Activated B cell treated with CpG ODN at 0.5 μM for 24 hours (primary cell): ENCODE data around the gene UTS2B. TPM values are rescaled to one million over a fixed set of nuclear protein-coding genes. Genes with fewer than 3 reads are reported as not detected.

Experiments used
- ATAC-seq: fragments of 200-7000 bp; cut with Tn5 transposase; one replicate; pipeline ENCODE4 v1.10.0; 2021; ENCODE audit warnings: low read depth, mild to moderate bottlenecking, moderate library complexity
- CTCF ChIA-PET: fragments of 350-600 bp; sonication (Branson Sonifier 250); formaldehyde crosslinking; loops from one replicate; lab custom pipeline; 2021; ENCODE audit warnings: antibody characterized with exemption; lab: Charles Lee
- POLR2A ChIA-PET: fragments of 350-600 bp; sonication (Branson Sonifier 250); formaldehyde crosslinking; loops from one replicate; lab custom pipeline; 2021; ENCODE audit warnings: antibody characterized with exemption; lab: Charles Lee
- DNase-seq: peaks from one replicate; pipeline ENCODE4 v3.0.0; 2022
- H3K27ac Mint-ChIP-seq: one replicate; pipeline ENCODE4 v1.8.0; 2020; ENCODE audit warnings: mixed read lengths
- H3K27me3 Mint-ChIP-seq: one replicate; pipeline ENCODE4 v1.8.0; 2021; ENCODE audit warnings: mixed read lengths
- H3K36me3 Mint-ChIP-seq: one replicate; pipeline ENCODE4 v1.8.0; 2021; ENCODE audit warnings: low read depth, mixed read lengths
- H3K4me1 Mint-ChIP-seq: one replicate; pipeline ENCODE4 v1.8.0; 2021; ENCODE audit warnings: mixed read lengths
- H3K4me3 Mint-ChIP-seq: one replicate; pipeline ENCODE4 v1.8.0; 2020; ENCODE audit warnings: mild to moderate bottlenecking, mixed read lengths
- H3K9me3 Mint-ChIP-seq: one replicate; pipeline ENCODE4 v1.8.0; 2020; ENCODE audit warnings: mixed read lengths
- intact Hi-C: fragments of 100-400 bp; cut with micrococcal nuclease; formaldehyde crosslinking; loops from one replicate; pipeline ENCODE4 v1.15.1; 2024
- total RNA-seq: library from RNA; stranded (reverse); gene quantifications from 2 replicates; pipeline ENCODE4 v1.2.3, GENCODE V29; 2022
- TF ChIP-seq, protein P1 (sequence below): fragments of 200-600 bp; IDR thresholded peaks from one replicate; pipeline ENCODE4 v1.8.0; 2022; ENCODE audit warnings: antibody characterized with exemption, mild to moderate bottlenecking

Gene UTS2B
- total RNA-seq, 1 donor from 2014 or later, result 2.1 TPM

GRCh38 chr3:191347228-191347627, 16.9 kb upstream of the UTS2B start:
- CTCF ChIA-PET, result no interaction called here
- Mint-ChIP-seq H3K4me3 (no peak overlapping the region), H3K9me3 (no peaks in the 10 kb centered on the region), H3K27ac (no peak overlapping the region), H3K27me3 (no peaks in the 10 kb centered on the region), H3K36me3 (peaks cover 7% of the 10 kb centered on the region), H3K4me1 (peaks cover 71% of the 10 kb centered on the region)
- POLR2A ChIA-PET, result interaction anchor here (0.6 kb wide), 1 partner anchor 103 kb away, joined by 4 read pairs; no protein-coding TSS in a partner anchor
- no peak for DNase-seq
- intact Hi-C loops, result no loop called here
- ATAC-seq, result no peak
- TF ChIP-seq, protein P1, sequence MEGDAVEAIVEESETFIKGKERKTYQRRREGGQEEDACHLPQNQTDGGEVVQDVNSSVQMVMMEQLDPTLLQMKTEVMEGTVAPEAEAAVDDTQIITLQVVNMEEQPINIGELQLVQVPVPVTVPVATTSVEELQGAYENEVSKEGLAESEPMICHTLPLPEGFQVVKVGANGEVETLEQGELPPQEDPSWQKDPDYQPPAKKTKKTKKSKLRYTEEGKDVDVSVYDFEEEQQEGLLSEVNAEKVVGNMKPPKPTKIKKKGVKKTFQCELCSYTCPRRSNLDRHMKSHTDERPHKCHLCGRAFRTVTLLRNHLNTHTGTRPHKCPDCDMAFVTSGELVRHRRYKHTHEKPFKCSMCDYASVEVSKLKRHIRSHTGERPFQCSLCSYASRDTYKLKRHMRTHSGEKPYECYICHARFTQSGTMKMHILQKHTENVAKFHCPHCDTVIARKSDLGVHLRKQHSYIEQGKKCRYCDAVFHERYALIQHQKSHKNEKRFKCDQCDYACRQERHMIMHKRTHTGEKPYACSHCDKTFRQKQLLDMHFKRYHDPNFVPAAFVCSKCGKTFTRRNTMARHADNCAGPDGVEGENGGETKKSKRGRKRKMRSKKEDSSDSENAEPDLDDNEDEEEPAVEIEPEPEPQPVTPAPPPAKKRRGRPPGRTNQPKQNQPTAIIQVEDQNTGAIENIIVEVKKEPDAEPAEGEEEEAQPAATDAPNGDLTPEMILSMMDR, result no peak

GRCh38 chr3:191345334-191345733, 15.0 kb upstream of the UTS2B start:
- DNase-seq (no peak), ATAC-seq (no peak)
- Mint-ChIP-seq H3K36me3 (peaks cover 17% of the 10 kb centered on the region), H3K27ac (no peak overlapping the region), H3K4me3 (no peak overlapping the region), H3K27me3 (no peaks in the 10 kb centered on the region), H3K4me1 (peaks cover 88% of the 10 kb centered on the region), H3K9me3 (no peaks in the 10 kb centered on the region)
- POLR2A ChIA-PET, result interaction anchor here (1.1 kb wide), 1 partner anchor 14 kb away, joined by 3 read pairs; no protein-coding TSS in a partner anchor
- TF ChIP-seq, protein P1, result no peak
- CTCF ChIA-PET, result no interaction called here
- intact Hi-C loops, result no loop called here

- intact Hi-C loops, result loop anchor here (2.0 kb wide), 1 partner anchor 15 kb away; no protein-coding TSS in a partner anchor
- TF ChIP-seq, protein P1, result no peak
- H3K9me3 Mint-ChIP-seq, result no peaks in the 10 kb centered on the region
- H3K4me1 Mint-ChIP-seq, result peaks cover 93% of the 10 kb centered on the region
- H3K27me3 Mint-ChIP-seq, result no peaks in the 10 kb centered on the region
- ATAC-seq (no peak), DNase-seq (no peak)
- H3K27ac Mint-ChIP-seq, result no peak overlapping the region
- ChIA-PET CTCF (no interaction called here), POLR2A (no interaction called here)
- H3K4me3 Mint-ChIP-seq, result no peak overlapping the region
- peaks cover 17% of the 10 kb centered on the region for H3K36me3 Mint-ChIP-seq
These were observed 13.6 kb upstream of the UTS2B start for GRCh38 chr3:191343913-191344312.

DNA sequence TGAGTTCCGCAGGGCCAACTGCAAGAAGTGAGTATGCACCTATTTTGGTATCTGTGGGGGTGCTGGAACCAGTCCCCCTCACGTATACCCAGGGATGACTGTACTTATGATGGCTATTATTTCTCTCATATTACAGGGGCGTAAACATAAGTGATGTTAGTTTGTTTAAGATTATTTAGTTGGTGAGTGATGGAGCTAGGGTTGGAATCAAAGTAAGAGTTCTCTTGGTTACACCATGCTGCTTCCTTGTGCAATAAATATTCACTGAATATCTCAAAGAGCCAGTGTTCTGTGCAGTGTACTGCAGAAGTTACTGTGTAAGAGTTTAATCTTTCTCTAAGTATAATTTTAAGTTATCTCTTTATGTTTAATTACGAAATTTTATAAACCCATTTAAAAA, 12.8 kb upstream of the UTS2B start:
- Mint-ChIP-seq H3K36me3 (peaks cover 17% of the 10 kb centered on the region), H3K27me3 (no peaks in the 10 kb centered on the region), H3K4me3 (no peak overlapping the region), H3K4me1 (peaks cover 93% of the 10 kb centered on the region), H3K9me3 (no peaks in the 10 kb centered on the region), H3K27ac (peak overlapping the region; percentile 57)
- ChIA-PET CTCF (no interaction called here), POLR2A (no interaction called here)
- TF ChIP-seq, protein P1, result no peak
- intact Hi-C loops, result loop anchor here (2.0 kb wide), 1 partner anchor 16 kb away; no protein-coding TSS in a partner anchor
- DNase-seq (no peak), ATAC-seq (no peak)

GRCh38 chr3:191342411-191342810, 12.1 kb upstream of the UTS2B start:
- ATAC-seq (no peak), DNase-seq (no peak)
- POLR2A ChIA-PET, result no interaction called here
- intact Hi-C loops, result loop anchor here (2.0 kb wide), 1 partner anchor 16 kb away; no protein-coding TSS in a partner anchor
- CTCF ChIA-PET, result interaction anchor here (1.5 kb wide), 1 partner anchor 98 kb away, joined by 4 read pairs; no protein-coding TSS in a partner anchor
- Mint-ChIP-seq H3K27me3 (no peaks in the 10 kb centered on the region), H3K36me3 (peaks cover 19% of the 10 kb centered on the region), H3K9me3 (no peaks in the 10 kb centered on the region), H3K4me3 (no peak overlapping the region), H3K27ac (peak overlapping the region; percentile 15), H3K4me1 (peaks cover 93% of the 10 kb centered on the region)
- TF ChIP-seq, protein P1, result no peak
